GM12874 (cell line): Measurements from ENCODE around the gene CCDC195.

Source experiments
- CTCF ChIP-seq: IDR thresholded peaks from 2 replicates; pipeline ENCODE4 v1.5.1; 2011; ENCODE audit warnings: low read depth, mild to moderate bottlenecking, control low read depth, low read length, moderate library complexity; ENCODE audit not compliant: insufficient read depth

CCDC195 gene

GRCh38 chr2:224747765-224748164, 31.6 kb upstream of the CCDC195 start:
- no peak for TF ChIP-seq CTCF

- TF ChIP-seq CTCF = no peak
Measured at GRCh38 chr2:224736227-224736626, 20.1 kb upstream of the CCDC195 start.

- no peak for TF ChIP-seq CTCF
Measured at GRCh38 chr2:224734949-224735348, 18.8 kb upstream of the CCDC195 start.

GRCh38 chr2:224731665-224732064, 15.5 kb upstream of the CCDC195 start:
- TF ChIP-seq CTCF = no peak

- no peak for TF ChIP-seq CTCF
Measured at GRCh38 chr2:224729435-224729834, 13.3 kb upstream of the CCDC195 start.

GRCh38 chr2:224724331-224724730, 8.2 kb upstream of the CCDC195 start:
- TF ChIP-seq CTCF = no peak

- TF ChIP-seq CTCF = no peak
Measured at GRCh38 chr2:224723586-224724217, 7.5 kb upstream of the CCDC195 start.
